Ramos (cell line): ENCODE data around the gene MAG.
"Not testable (repeated sequence)": the region's sequence is repeated elsewhere in the genome, so short reads cannot be mapped to it uniquely, and the experiment has no call there.

Source experiments
- in situ Hi-C: fragments of 300-500 bp; cut with MboI; formaldehyde crosslinking; loops from one replicate; pipeline ENCODE4 v1.14.3; 2022; ENCODE audit warnings: low sequenced_read_pairs; ENCODE audit not compliant: unreplicated experiment

The MAG gene

GRCh38 chr19:35355791-35356460 lies 64.0 kb downstream of the MAG start:
- in situ Hi-C loops = no loop called here

GRCh38 chr19:35357867-35358573 lies 66.1 kb downstream of the MAG start, which contains the start of gene FFAR3:
FFAR3 (plus strand) TSS chr19:35358460; CDS start chr19:35358891, 431 bp downstream.
- in situ Hi-C loops = no loop called here

- in situ Hi-C loops = not testable (repeated sequence)
Observed at GRCh38 chr19:35358834-35359233, 66.9 kb downstream of the MAG start.

GRCh38 chr19:35359395-35359794 lies 67.4 kb downstream of the MAG start:
- in situ Hi-C loops = not testable (repeated sequence)

GRCh38 chr19:35360081-35360480 lies 68.1 kb downstream of the MAG start:
- in situ Hi-C loops = not testable (repeated sequence)

GRCh38 chr19:35360880-35361420 lies 69.0 kb downstream of the MAG start:
- in situ Hi-C loops = no loop called here

GRCh38 chr19:35362261-35363000 lies 70.5 kb downstream of the MAG start:
- in situ Hi-C loops = no loop called here

GRCh38 chr19:35363001-35363590 lies 71.1 kb downstream of the MAG start:
- in situ Hi-C loops = no loop called here
